ENCODE measurements around the gene TCF4. TPM values are rescaled to one million over a fixed set of nuclear protein-coding genes. Genes with fewer than 3 reads are reported as not detected.

TCF4 gene
- total and polyA plus RNA-seq, 2 donors, result 12.7 to 36.6 TPM

GRCh38 chr18:55248495-55248894, 339.5 kb downstream of the TCF4 start:
- peaks cover 0 to 3% of the 10 kb centered on the region in 2 donors for H3K4me1 ChIP-seq (ENCODE audit: control insufficient read depth in 2 of 2, insufficient read depth in 2 of 2, low read length in 2 of 2)
- H3K27ac ChIP-seq (ENCODE audit: low read depth in 1 of 2, low read length in 1 of 2), result no peak overlapping the region
- H3K27me3 ChIP-seq (ENCODE audit: control insufficient read depth in 2 of 2, insufficient read depth in 1 of 2, low read length in 1 of 2), result no peaks in the 10 kb centered on the region
- H3K4me3 ChIP-seq (ENCODE audit: low read length in 2 of 2), result no peak overlapping the region
- H3K36me3 ChIP-seq (ENCODE audit: control insufficient read depth in 2 of 2, insufficient read depth in 2 of 2, low read length in 1 of 2), result no peaks in the 10 kb centered on the region
- DNase-seq (ENCODE audit: low read depth in 6 of 9, low spot score in 9 of 9), result no peak
- 42% methylated on average over 1 of the region's 1 CpG for WGBS
- no peaks in the 10 kb centered on the region for H3K9me3 ChIP-seq (ENCODE audit: control insufficient read depth in 2 of 2, insufficient read depth in 1 of 2, low read length in 1 of 2)

- Histone ChIP-seq H3K27ac (ENCODE audit: low read depth in 1 of 2, low read length in 1 of 2) (no peak overlapping the region), H3K36me3 (ENCODE audit: control insufficient read depth in 2 of 2, insufficient read depth in 2 of 2, low read length in 1 of 2) (no peaks in the 10 kb centered on the region), H3K4me3 (ENCODE audit: low read length in 2 of 2) (no peak overlapping the region), H3K4me1 (ENCODE audit: control insufficient read depth in 2 of 2, insufficient read depth in 2 of 2, low read length in 2 of 2) (peaks cover 0 to 2% of the 10 kb centered on the region in 2 donors), H3K27me3 (ENCODE audit: control insufficient read depth in 2 of 2, insufficient read depth in 1 of 2, low read length in 1 of 2) (no peaks in the 10 kb centered on the region), H3K9me3 (ENCODE audit: control insufficient read depth in 2 of 2, insufficient read depth in 1 of 2, low read length in 1 of 2) (no peaks in the 10 kb centered on the region)
- DNase-seq (ENCODE audit: low read depth in 6 of 9, low spot score in 9 of 9), result no peak
- WGBS, result 97% methylated on average over 5 of the region's 5 CpGs
These were observed 341.0 kb downstream of the TCF4 start for GRCh38 chr18:55247032-55247431.

GRCh38 chr18:55246278-55246677, 341.7 kb downstream of the TCF4 start:
- no peaks in the 10 kb centered on the region for H3K9me3 ChIP-seq (ENCODE audit: control insufficient read depth in 2 of 2, insufficient read depth in 1 of 2, low read length in 1 of 2)
- H3K27ac ChIP-seq (ENCODE audit: low read depth in 1 of 2, low read length in 1 of 2), result no peak overlapping the region
- DNase-seq (ENCODE audit: low read depth in 6 of 9, low spot score in 9 of 9), result no peak
- H3K4me3 ChIP-seq (ENCODE audit: low read length in 2 of 2), result no peak overlapping the region
- no peaks in the 10 kb centered on the region for H3K27me3 ChIP-seq (ENCODE audit: control insufficient read depth in 2 of 2, insufficient read depth in 1 of 2, low read length in 1 of 2)
- no peaks in the 10 kb centered on the region for H3K36me3 ChIP-seq (ENCODE audit: control insufficient read depth in 2 of 2, insufficient read depth in 2 of 2, low read length in 1 of 2)
- no peaks in the 10 kb centered on the region for H3K4me1 ChIP-seq (ENCODE audit: control insufficient read depth in 2 of 2, insufficient read depth in 2 of 2, low read length in 2 of 2)

GRCh38 chr18:55245211-55245614, 342.8 kb downstream of the TCF4 start:
- H3K4me1 ChIP-seq (ENCODE audit: control insufficient read depth in 2 of 2, insufficient read depth in 2 of 2, low read length in 2 of 2), result no peaks in the 10 kb centered on the region
- H3K4me3 ChIP-seq (ENCODE audit: low read length in 2 of 2), result no peak overlapping the region
- WGBS, result 95% methylated on average over 4 of the region's 4 CpGs
- H3K36me3 ChIP-seq (ENCODE audit: control insufficient read depth in 2 of 2, insufficient read depth in 2 of 2, low read length in 1 of 2), result no peaks in the 10 kb centered on the region
- H3K27ac ChIP-seq (ENCODE audit: low read depth in 1 of 2, low read length in 1 of 2), result no peak overlapping the region
- H3K27me3 ChIP-seq (ENCODE audit: control insufficient read depth in 2 of 2, insufficient read depth in 1 of 2, low read length in 1 of 2), result no peaks in the 10 kb centered on the region
- H3K9me3 ChIP-seq (ENCODE audit: control insufficient read depth in 2 of 2, insufficient read depth in 1 of 2, low read length in 1 of 2), result no peaks in the 10 kb centered on the region
- no peak for DNase-seq (ENCODE audit: low read depth in 6 of 9, low spot score in 9 of 9)

GRCh38 chr18:55244546-55244945, 343.4 kb downstream of the TCF4 start:
- Histone ChIP-seq H3K4me1 (ENCODE audit: control insufficient read depth in 2 of 2, insufficient read depth in 2 of 2, low read length in 2 of 2) (no peaks in the 10 kb centered on the region), H3K9me3 (ENCODE audit: control insufficient read depth in 2 of 2, insufficient read depth in 1 of 2, low read length in 1 of 2) (no peaks in the 10 kb centered on the region), H3K36me3 (ENCODE audit: control insufficient read depth in 2 of 2, insufficient read depth in 2 of 2, low read length in 1 of 2) (no peaks in the 10 kb centered on the region), H3K4me3 (ENCODE audit: low read length in 2 of 2) (no peak overlapping the region), H3K27ac (ENCODE audit: low read depth in 1 of 2, low read length in 1 of 2) (peak overlapping the region in 1 of 2 donors; percentile 48), H3K27me3 (ENCODE audit: control insufficient read depth in 2 of 2, insufficient read depth in 1 of 2, low read length in 1 of 2) (no peaks in the 10 kb centered on the region)
- no peak for DNase-seq (ENCODE audit: low read depth in 6 of 9, low spot score in 9 of 9)
- WGBS, result 91% methylated on average over 5 of the region's 5 CpGs

- Histone ChIP-seq H3K27me3 (ENCODE audit: control insufficient read depth in 2 of 2, insufficient read depth in 1 of 2, low read length in 1 of 2) (no peaks in the 10 kb centered on the region), H3K27ac (ENCODE audit: low read depth in 1 of 2, low read length in 1 of 2) (peak overlapping the region; percentile 38 to 48), H3K4me1 (ENCODE audit: control insufficient read depth in 2 of 2, insufficient read depth in 2 of 2, low read length in 2 of 2) (no peaks in the 10 kb centered on the region), H3K36me3 (ENCODE audit: control insufficient read depth in 2 of 2, insufficient read depth in 2 of 2, low read length in 1 of 2) (no peaks in the 10 kb centered on the region), H3K4me3 (ENCODE audit: low read length in 2 of 2) (no peak overlapping the region), H3K9me3 (ENCODE audit: control insufficient read depth in 2 of 2, insufficient read depth in 1 of 2, low read length in 1 of 2) (no peaks in the 10 kb centered on the region)
- no peak for DNase-seq (ENCODE audit: low read depth in 6 of 9, low spot score in 9 of 9)
- WGBS, result 92% methylated on average over 6 of the region's 6 CpGs
These were observed 344.1 kb downstream of the TCF4 start for GRCh38 chr18:55243857-55244256.

- Histone ChIP-seq H3K36me3 (ENCODE audit: control insufficient read depth in 2 of 2, insufficient read depth in 2 of 2, low read length in 1 of 2) (no peaks in the 10 kb centered on the region), H3K9me3 (ENCODE audit: control insufficient read depth in 2 of 2, insufficient read depth in 1 of 2, low read length in 1 of 2) (no peaks in the 10 kb centered on the region), H3K27me3 (ENCODE audit: control insufficient read depth in 2 of 2, insufficient read depth in 1 of 2, low read length in 1 of 2) (no peaks in the 10 kb centered on the region), H3K4me1 (ENCODE audit: control insufficient read depth in 2 of 2, insufficient read depth in 2 of 2, low read length in 2 of 2) (no peaks in the 10 kb centered on the region), H3K27ac (ENCODE audit: low read depth in 1 of 2, low read length in 1 of 2) (no peak overlapping the region), H3K4me3 (ENCODE audit: low read length in 2 of 2) (no peak overlapping the region)
- DNase-seq (ENCODE audit: low read depth in 6 of 9, low spot score in 9 of 9), result no peak
- WGBS, result 92% methylated on average over 2 of the region's 2 CpGs
These were observed 344.7 kb downstream of the TCF4 start for GRCh38 chr18:55243255-55243654.

- WGBS, result 93% methylated on average over 5 of the region's 5 CpGs
- H3K9me3 ChIP-seq (ENCODE audit: control insufficient read depth in 2 of 2, insufficient read depth in 1 of 2, low read length in 1 of 2), result no peaks in the 10 kb centered on the region
- DNase-seq (ENCODE audit: low read depth in 6 of 9, low spot score in 9 of 9), result no peak
- H3K4me3 ChIP-seq (ENCODE audit: low read length in 2 of 2), result no peak overlapping the region
- H3K27ac ChIP-seq (ENCODE audit: low read depth in 1 of 2, low read length in 1 of 2), result no peak overlapping the region
- H3K36me3 ChIP-seq (ENCODE audit: control insufficient read depth in 2 of 2, insufficient read depth in 2 of 2, low read length in 1 of 2), result no peaks in the 10 kb centered on the region
- no peaks in the 10 kb centered on the region for H3K4me1 ChIP-seq (ENCODE audit: control insufficient read depth in 2 of 2, insufficient read depth in 2 of 2, low read length in 2 of 2)
- no peaks in the 10 kb centered on the region for H3K27me3 ChIP-seq (ENCODE audit: control insufficient read depth in 2 of 2, insufficient read depth in 1 of 2, low read length in 1 of 2)
These were observed 347.0 kb downstream of the TCF4 start for GRCh38 chr18:55240978-55241377.

- Histone ChIP-seq H3K4me1 (ENCODE audit: control insufficient read depth in 2 of 2, insufficient read depth in 2 of 2, low read length in 2 of 2) (no peaks in the 10 kb centered on the region), H3K4me3 (ENCODE audit: low read length in 2 of 2) (no peak overlapping the region)
These were observed 348.3 kb downstream of the TCF4 start for GRCh38 chr18:55239740-55240139.

GRCh38 chr18:55237660-55238059, 350.3 kb downstream of the TCF4 start:
- Histone ChIP-seq H3K9me3 (ENCODE audit: control insufficient read depth in 2 of 2, insufficient read depth in 1 of 2, low read length in 1 of 2) (no peaks in the 10 kb centered on the region), H3K27ac (ENCODE audit: low read depth in 1 of 2, low read length in 1 of 2) (no peak overlapping the region), H3K4me3 (ENCODE audit: low read length in 2 of 2) (no peak overlapping the region), H3K4me1 (ENCODE audit: control insufficient read depth in 2 of 2, insufficient read depth in 2 of 2, low read length in 2 of 2) (no peaks in the 10 kb centered on the region), H3K36me3 (ENCODE audit: control insufficient read depth in 2 of 2, insufficient read depth in 2 of 2, low read length in 1 of 2) (peaks cover 0 to 4% of the 10 kb centered on the region in 2 donors), H3K27me3 (ENCODE audit: control insufficient read depth in 2 of 2, insufficient read depth in 1 of 2, low read length in 1 of 2) (no peaks in the 10 kb centered on the region)
- 98% methylated on average over 3 of the region's 3 CpGs for WGBS
- no peak for DNase-seq (ENCODE audit: low read depth in 6 of 9, low spot score in 9 of 9)

More at GRCh38 chr18:55239740-55240139, 348.3 kb downstream of the TCF4 start:
- Histone ChIP-seq H3K9me3 (ENCODE audit: control insufficient read depth in 2 of 2, insufficient read depth in 1 of 2, low read length in 1 of 2) (no peaks in the 10 kb centered on the region), H3K27me3 (ENCODE audit: control insufficient read depth in 2 of 2, insufficient read depth in 1 of 2, low read length in 1 of 2) (no peaks in the 10 kb centered on the region), H3K36me3 (ENCODE audit: control insufficient read depth in 2 of 2, insufficient read depth in 2 of 2, low read length in 1 of 2) (no peaks in the 10 kb centered on the region), H3K27ac (ENCODE audit: low read depth in 1 of 2, low read length in 1 of 2) (no peak overlapping the region)
- DNase-seq (ENCODE audit: low read depth in 6 of 9, low spot score in 9 of 9), result no peak

Data from thymus (tissue), 11 donors.